H1 (cell line): Measurements from ENCODE around the gene LITAF. TPM values are rescaled to one million over a fixed set of nuclear protein-coding genes. Genes with fewer than 3 reads are reported as not detected.

Experiments used
- PHF8 ChIP-seq: fragments of 200-600 bp; sonication (generic); conservative IDR thresholded peaks from 2 replicates; pipeline ENCODE4 v1.7.1; 2012; ENCODE audit warnings: low read depth, mild to moderate bottlenecking, inconsistent platforms, low read length, moderate library complexity
- polyA plus RNA-seq, 7 experiments: library from polyadenylated mRNA; depleted of rRNA in 3 of 7; stranded (reverse) in 5 of 7; unstranded in 2 of 7; fragments of >200 nt in 5 of 7; fragments of 200-250 nt in 2 of 7; gene quantifications; 1 replicate in 5 of 7; 2 replicates in 1 of 7; 4 replicates in 1 of 7; pipeline versions ENCODE4 v1.2.1 to v1.2.3, GENCODE V29; 2011 to 2013; ENCODE audit warnings: missing spikeins in 2 of 7, mixed read lengths in 2 of 7
- total RNA-seq: library from RNA; stranded (reverse); fragmentation: NEBNext Ultra II Directional; extraction: Animal tissue kit (Norgen Biotek cat#: 25700); gene quantifications from 2 replicates; pipeline ENCODE4 v1.2.1, GENCODE V29; 2021

Gene LITAF
- total and polyA plus RNA-seq, 2 of the 8 experiments (the other 6 are each of a cell fraction or from before 2014, with no cell fraction given), result 165 to 205 TPM

DNA sequence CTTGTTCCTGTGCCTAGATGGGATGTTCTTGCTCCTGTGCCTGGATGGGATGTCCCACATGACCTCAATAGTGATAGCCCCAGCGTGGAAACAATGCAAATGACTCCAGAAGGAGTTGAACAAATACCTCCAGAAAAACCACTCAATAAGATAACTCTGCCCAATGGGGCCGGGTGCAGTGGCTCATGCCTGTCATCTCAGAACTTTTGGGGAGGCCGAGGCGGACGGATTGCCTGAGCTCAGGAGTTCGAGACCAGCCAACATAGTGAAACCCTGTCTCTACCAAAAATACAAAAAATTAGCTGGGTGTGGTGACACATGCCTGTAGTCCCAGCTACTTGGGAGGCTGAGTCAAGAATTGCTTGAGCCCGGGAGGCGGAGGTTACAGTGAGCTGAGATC is 15.2 kb upstream of the LITAF start (continued):
- no peak for TF ChIP-seq PHF8
- TF ChIP-seq, all 59 proteins: peak for 0
